Melanocyte of skin (primary cell): ENCODE data around the gene TMEM141. TPM values are rescaled to one million over a fixed set of nuclear protein-coding genes. Genes with fewer than 3 reads are reported as not detected.

Experiments
- small RNA-seq, 2 donors: library from RNA; depleted of rRNA; stranded (forward); fragments of <200 nt; gene quantifications; one replicate each; pipeline ENCODE3, GENCODE V24; 2012
- total RNA-seq, 2 donors: library from RNA; depleted of rRNA; stranded (reverse); fragments of >200 nt; gene quantifications; 2 replicates each; pipeline ENCODE4 v1.2.3, GENCODE V29; 2012

Gene TMEM141
- total RNA-seq = 10 to 100 TPM; 42.3 to 55.4 TPM

GRCh38 chr9:136790640-136791515 is at the start of gene TMEM141:
TMEM141 (plus strand) TSS chr9:136791344; CDS start chr9:136791371, 27 bp downstream.

GRCh38 chr9:136742591-136743391 is 48.4 kb upstream of the TMEM141 start, which contains the start of gene LCN10:
LCN10 (minus strand) TSS chr9:136742940; CDS start chr9:136742903, 37 bp downstream.

GRCh38 chr9:136748201-136748600 is 42.9 kb upstream of the TMEM141 start, which contains the start of gene LCN6:
LCN6 (minus strand) TSS chr9:136748525; CDS start chr9:136748483, 42 bp downstream.

GRCh38 chr9:136764301-136764891 is 26.7 kb upstream of the TMEM141 start, which contains the start of gene LCN15:
LCN15 (minus strand) TSS chr9:136764518; CDS start chr9:136764488, 30 bp downstream.

GRCh38 chr9:136796238-136796774 is 5.2 kb downstream of the TMEM141 start, which contains the start of gene CCDC183:
CCDC183 (plus strand) TSS chr9:136796338; CDS start chr9:136796398, 60 bp downstream.

GRCh38 chr9:136807281-136808074 is 16.3 kb downstream of the TMEM141 start, which contains the start of gene RABL6:
RABL6 (plus strand) TSS chr9:136807948; CDS start chr9:136808197, 249 bp downstream.

GRCh38 chr9:136842380-136842948 is 51.3 kb downstream of the TMEM141 start, which contains the start of gene AJM1:
AJM1 (plus strand) TSS chr9:136842478; CDS start chr9:136844415, 1,937 bp downstream.

Small RNA genes within 50 kb of the gene (small RNA-seq; reads per million reads assigned to genes)
- gene AL355987.2 = 0 reads per million in 2 donors
- 0 reads per million in 2 donors for gene ATP6V1G1P3
- 0 reads per million in 2 donors for gene MIR4292
- 0 to 0.09 reads per million in 2 donors for gene MIR6722

Other genes with a start within 250 kb of the TMEM141 start
- gene NOTCH1, start 245.3 kb upstream of the TMEM141 start, total RNA-seq = 10 to 100 TPM in 1 of 2 donors, 1 to 10 TPM in 1; 9.6 to 23.0 TPM
- gene EGFL7, start 128.4 kb upstream of the TMEM141 start, total RNA-seq = 10 to 100 TPM in 1 of 2 donors, 1 to 10 TPM in 1; 5.9 to 18.3 TPM
- gene AGPAT2, start 103.9 kb upstream of the TMEM141 start, total RNA-seq = 10 to 100 TPM; 48.2 to 67.3 TPM
- gene DIPK1B, start 78.8 kb upstream of the TMEM141 start, total RNA-seq = 10 to 100 TPM in 1 of 2 donors, 1 to 10 TPM in 1; 8.6 to 11.7 TPM
- gene LCN10, start 48.4 kb upstream of the TMEM141 start, total RNA-seq = not detected
- not detected for gene LCN6, start 42.8 kb upstream of the TMEM141 start, total RNA-seq
- not detected for gene LCN8, start 33.1 kb upstream of the TMEM141 start, total RNA-seq
- not detected for gene LCN15, start 26.8 kb upstream of the TMEM141 start, total RNA-seq
- gene CCDC183, start 5.0 kb downstream of the TMEM141 start, total RNA-seq = under 1 TPM; 0.67 to 0.69 TPM
- gene RABL6, start 16.6 kb downstream of the TMEM141 start, total RNA-seq = 100 to 1,000 TPM in 1 of 2 donors, 10 to 100 TPM in 1; 84.3 to 100 TPM
- gene AJM1, start 51.1 kb downstream of the TMEM141 start, total RNA-seq = under 1 TPM; 0.33 to 0.34 TPM
- gene PHPT1, start 58.1 kb downstream of the TMEM141 start, total RNA-seq = 10 to 100 TPM; 40.0 to 51.6 TPM
- under 1 TPM; 0.67 to 0.69 TPM for gene MAMDC4, start 61.0 kb downstream of the TMEM141 start, total RNA-seq
- 100 to 1,000 TPM; 181 to 217 TPM for gene EDF1, start 75.0 kb downstream of the TMEM141 start, total RNA-seq
- gene TRAF2, start 95.2 kb downstream of the TMEM141 start, total RNA-seq = 10 to 100 TPM; 18.9 to 27.3 TPM
- 100 to 1,000 TPM; 140 to 142 TPM for gene FBXW5, start 153.4 kb downstream of the TMEM141 start, total RNA-seq
- under 1 TPM in 1 of 2 donors, not detected in 1; under 0.01 TPM for gene C8G, start 153.9 kb downstream of the TMEM141 start, total RNA-seq
- not detected for gene LCN12, start 160.9 kb downstream of the TMEM141 start, total RNA-seq
- not detected for gene PTGDS, start 186.2 kb downstream of the TMEM141 start, total RNA-seq
- not detected for gene LCNL1, start 191.6 kb downstream of the TMEM141 start, total RNA-seq
- gene PAXX, start 201.1 kb downstream of the TMEM141 start, total RNA-seq = 10 to 100 TPM; 15.1 to 20.6 TPM
- not detected for gene CLIC3, start 205.2 kb downstream of the TMEM141 start, total RNA-seq
- gene ABCA2, start 236.9 kb downstream of the TMEM141 start, total RNA-seq = 10 to 100 TPM in 1 of 2 donors, 1 to 10 TPM in 1; 6.0 to 15.5 TPM
- gene FUT7, start 240.7 kb downstream of the TMEM141 start, total RNA-seq = not detected